ENCODE data around the gene CNDP2.

- no peak for TF ChIP-seq CTCF (IDR thresholded peaks at IDR 0.05; ENCODE audit: insufficient read depth, low read length, poor library complexity, severe bottlenecking)
- TF ChIP-seq EZH2phosphoT487 (conservative IDR thresholded peaks at IDR 0.05; ENCODE audit: low read length), result no peak
Measured at GRCh38 chr18:74551452-74551851, 55.3 kb downstream of the CNDP2 start.

Measured in SU-DHL-6 (cell line).